HG03039 (cell line): ENCODE data around the gene DYNC1LI1.

Experiments
- ATAC-seq: cut with Tn5 transposase; IDR thresholded peaks from one replicate; pipeline ENCODE4 v1.9.1; 2021; ENCODE audit warnings: mild to moderate bottlenecking, moderate library complexity; ENCODE audit not compliant: unreplicated experiment

The DYNC1LI1 gene

GRCh38 chr3:32493437-32494414, 76.9 kb downstream of the DYNC1LI1 start:
- peak; percentile 75 for ATAC-seq

DNA sequence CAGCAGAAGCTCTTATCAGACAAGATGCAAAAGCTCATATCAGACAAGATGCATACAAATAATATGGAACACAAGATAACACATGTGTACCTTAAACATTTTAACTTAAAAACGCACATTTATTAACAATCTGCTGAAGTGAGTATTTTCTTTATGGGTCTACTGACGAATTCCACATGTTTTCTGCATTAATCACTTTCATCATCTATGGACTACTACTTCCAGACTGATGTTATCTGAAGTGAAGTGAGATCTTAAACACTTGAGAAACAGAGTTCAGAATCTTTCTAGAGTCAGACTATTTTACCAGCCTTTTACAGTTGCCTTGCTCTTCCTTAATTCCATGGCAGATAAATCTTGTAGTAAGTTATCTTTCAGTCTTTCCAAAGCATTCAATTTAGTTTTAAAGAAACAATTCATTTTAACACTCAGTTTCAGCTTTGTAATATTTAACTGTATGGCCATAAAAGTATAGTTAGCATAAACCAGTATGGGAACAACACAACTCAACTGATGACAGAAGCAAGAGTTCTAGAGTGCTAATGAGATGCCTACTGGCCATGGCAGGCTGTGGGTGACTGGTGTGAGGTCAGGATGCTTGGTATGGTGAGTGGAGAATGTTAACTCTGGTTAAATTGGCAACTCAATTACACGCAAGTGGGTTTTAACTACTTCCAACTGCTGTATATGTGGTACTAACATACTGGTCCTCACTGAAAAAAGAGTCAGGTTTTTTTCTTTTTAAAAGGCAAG, 77.8 kb downstream of the DYNC1LI1 start:
- ATAC-seq, result no peak

GRCh38 chr3:32488474-32489008, 82.1 kb downstream of the DYNC1LI1 start:
- no peak for ATAC-seq

- no peak for ATAC-seq
These were observed 82.7 kb downstream of the DYNC1LI1 start for GRCh38 chr3:32487781-32488473.

DNA sequence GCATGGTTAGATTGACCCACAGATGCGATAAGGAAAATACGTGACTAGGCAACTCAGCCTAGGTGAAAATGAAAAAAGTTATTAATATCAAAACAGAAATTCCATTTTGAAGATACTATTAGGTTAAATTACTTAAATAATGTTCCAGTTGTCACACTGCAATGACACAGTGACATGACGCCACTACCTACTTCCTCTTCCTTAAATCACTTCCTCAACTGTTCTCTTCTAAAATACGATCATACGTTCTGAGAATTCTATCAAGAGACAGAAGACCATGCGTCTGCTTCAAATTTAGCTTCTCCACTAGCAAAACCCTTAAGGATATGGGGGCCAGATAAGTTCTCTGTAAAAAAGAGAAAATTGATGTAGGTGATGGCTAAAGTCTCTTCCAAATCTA, 86.2 kb downstream of the DYNC1LI1 start:
- no peak for ATAC-seq

DNA sequence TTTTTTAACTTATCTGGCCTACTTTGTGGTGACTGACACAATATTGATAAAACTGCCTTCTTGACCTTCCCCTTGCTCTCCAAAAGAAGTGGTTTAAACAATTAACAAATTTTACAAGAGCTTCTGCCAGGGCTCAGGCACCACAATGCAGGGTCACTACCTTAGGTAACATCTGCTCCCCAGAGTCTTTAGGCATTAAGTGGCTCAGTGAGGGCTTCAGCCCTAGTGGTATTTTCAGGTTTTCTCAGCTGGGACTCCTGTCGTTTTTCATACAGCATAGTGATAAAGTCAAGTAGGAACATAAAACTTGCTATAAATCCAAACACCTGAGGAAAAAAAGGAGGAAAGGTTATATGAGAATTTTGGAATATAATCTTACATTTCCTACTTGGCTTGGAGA, 86.9 kb downstream of the DYNC1LI1 start:
- ATAC-seq, result no peak

DNA sequence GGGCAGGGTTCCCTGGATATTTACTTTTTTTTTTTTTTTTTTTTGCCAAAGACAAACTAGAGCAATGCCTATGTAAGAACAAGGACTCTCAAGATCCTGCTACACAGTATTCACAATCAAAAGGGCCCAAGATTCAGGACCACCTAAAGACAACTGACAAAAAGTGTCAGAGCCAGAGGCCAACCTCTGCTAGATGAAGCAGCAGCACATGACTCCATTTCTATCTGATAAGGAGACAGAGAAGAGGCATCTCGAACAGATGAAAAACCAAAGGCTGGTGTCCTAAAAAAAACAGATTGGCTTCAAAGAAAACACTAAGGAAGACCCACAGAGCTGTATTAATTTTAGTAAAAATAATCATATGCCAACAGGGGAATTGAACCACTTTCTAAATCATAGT, 88.0 kb downstream of the DYNC1LI1 start:
- no peak for ATAC-seq

GRCh38 chr3:32481791-32482631, 88.6 kb downstream of the DYNC1LI1 start:
- ATAC-seq, result no peak

DNA sequence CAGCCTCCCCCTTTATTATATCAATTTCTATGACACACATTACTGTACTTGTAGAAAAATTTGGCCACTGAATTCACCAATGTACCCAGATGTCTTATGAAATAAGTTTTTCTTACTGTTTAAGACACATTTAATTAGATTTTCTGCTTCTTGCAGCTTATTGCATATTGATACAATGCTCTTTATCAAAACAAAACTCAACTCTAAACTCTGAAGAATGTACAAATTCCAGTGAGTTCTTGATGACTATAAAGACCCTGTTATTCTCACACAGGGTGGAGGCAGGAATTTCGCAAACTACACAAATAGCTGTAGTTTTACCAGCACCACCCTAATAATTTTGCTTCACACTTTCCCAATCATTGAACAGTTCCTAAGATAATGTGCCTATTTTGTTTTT, 90.1 kb downstream of the DYNC1LI1 start:
- ATAC-seq, result no peak
